Esophagus muscularis mucosa (tissue), 4 donors: ENCODE data around the gene GSTO2. TPM values are rescaled to one million over a fixed set of nuclear protein-coding genes. Genes with fewer than 3 reads are reported as not detected.
A peak's percentile ranks its signal among the peaks of the same experiment; 100 is the strongest.

ENCODE experiments used
- DNase-seq: peaks from one replicate; pipeline ENCODE4 v3.0.0-alpha.2; 2017; ENCODE audit errors: extremely low spot score
- H3K27ac ChIP-seq, 4 donors: fragments of 200-600 bp; sonication (generic); replicated peaks in 1 of 4; 1 replicate in 3 of 4; 2 replicates in 1 of 4; pipeline ENCODE4 v1.5.1; 2016 to 2019; ENCODE audit warnings: mild to moderate bottlenecking in 1 of 4
- H3K27me3 ChIP-seq, 4 donors: fragments of 200-600 bp; sonication (generic); one replicate each; pipeline versions ENCODE4 v1.5.1 to v1.6.0; 2016 to 2019
- H3K36me3 ChIP-seq, 4 donors: fragments of 200-600 bp; sonication (generic); one replicate each; pipeline ENCODE4 v1.5.1; 2016 to 2019
- H3K4me1 ChIP-seq, 4 donors: fragments of 200-600 bp; sonication (generic); one replicate each; pipeline ENCODE4 v1.5.1; 2016 to 2019
- H3K4me3 ChIP-seq, 4 donors: fragments of 200-600 bp; sonication (generic); 1 replicate in 2 of 4; 2 replicates in 2 of 4; pipeline ENCODE4 v1.5.1; 2016 to 2019; ENCODE audit warnings: mild to moderate bottlenecking in 4 of 4, moderate library complexity in 1 of 4
- H3K9me3 ChIP-seq, 4 donors: fragments of 200-600 bp; sonication (generic); 1 replicate in 3 of 4; 2 replicates in 1 of 4; pipeline ENCODE4 v1.5.1; 2016 to 2019
- EP300 ChIP-seq: sonication (generic); formaldehyde crosslinking; IDR thresholded peaks from one replicate; pipeline ENCODE4 v1.6.1; 2017; ENCODE audit warnings: antibody characterized with exemption
- POLR2A ChIP-seq: fragments of 450-650 bp; IDR thresholded peaks from one replicate; pipeline ENCODE4 v1.6.1; 2017; ENCODE audit warnings: antibody characterized with exemption, moderate library complexity, mild to moderate bottlenecking, low read depth
- POLR2AphosphoS5 ChIP-seq, 2 donors: sonication (generic); formaldehyde crosslinking; IDR thresholded peaks; one replicate each; pipeline ENCODE4 v1.6.1; 2017; ENCODE audit warnings: antibody characterized with exemption in 2 of 2
- WGBS: methylation state at CpG from one replicate; pipeline ENCODE4 v1.1.5; 2018; 5-methylcytosine and 5-hydroxymethylcytosine counted together
- intact Hi-C: fragments of 100-400 bp; cut with DNase I; formaldehyde crosslinking; loops from one replicate; pipeline ENCODE4 v1.15.1; 2023
- total RNA-seq, 4 donors: library from RNA; depleted of rRNA; stranded (reverse); fragments of >200 nt; gene quantifications; one replicate each; pipeline versions ENCODE4 v1.1.0 to v1.2.1, GENCODE V29; 2016
- TF ChIP-seq, protein P1 (sequence below), 3 experiments: fragments of 200-600 bp in 2 of 3; fragments of 450-650 bp in 1 of 3; sonication (generic) in 2 of 3; IDR thresholded peaks; one replicate each; pipeline ENCODE4 v1.5.1; 2017 to 2019; ENCODE audit warnings: antibody characterized with exemption in 3 of 3, mild to moderate bottlenecking in 2 of 3, moderate library complexity in 1 of 3

GSTO2 gene
- total RNA-seq, 4 donors from 2014 or later, result 0.42 to 0.99 (median 0.63) TPM

DNA sequence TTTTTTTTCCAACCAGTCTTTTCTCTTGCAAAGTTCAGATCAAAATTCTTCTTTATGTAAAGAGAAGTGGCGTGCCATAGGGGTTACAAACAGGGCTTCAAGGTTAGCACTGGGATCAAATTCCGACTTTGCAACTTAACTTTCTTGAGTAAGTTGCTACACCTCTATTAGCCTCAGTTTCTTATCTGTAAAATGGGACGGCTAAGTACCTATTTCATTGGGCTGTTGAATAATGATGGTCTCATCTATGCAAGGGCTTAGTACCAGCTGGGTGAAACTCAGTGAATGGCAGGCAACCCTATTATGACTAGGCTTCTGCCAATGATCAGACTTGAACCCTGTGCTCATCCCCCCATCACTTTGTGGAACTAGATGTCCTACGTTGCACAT, 35.4 kb downstream of the GSTO2 start:
- Histone ChIP-seq H3K4me1 (peaks cover 73 to 86% (median 79%) of the 10 kb centered on the region in 4 donors), H3K36me3 (peaks cover 0 to 6% (median 0%) of the 10 kb centered on the region in 4 donors), H3K27ac (peak overlapping the region; percentile 87 to 96 (median 90)), H3K27me3 (no peaks in the 10 kb centered on the region), H3K4me3 (no peak overlapping the region), H3K9me3 (no peaks in the 10 kb centered on the region)
- no peak for TF ChIP-seq EP300
- no peak for TF ChIP-seq POLR2A
- TF ChIP-seq POLR2AphosphoS5 (IDR thresholded peaks at IDR 0.05), result no peak
- TF ChIP-seq, protein P1, sequence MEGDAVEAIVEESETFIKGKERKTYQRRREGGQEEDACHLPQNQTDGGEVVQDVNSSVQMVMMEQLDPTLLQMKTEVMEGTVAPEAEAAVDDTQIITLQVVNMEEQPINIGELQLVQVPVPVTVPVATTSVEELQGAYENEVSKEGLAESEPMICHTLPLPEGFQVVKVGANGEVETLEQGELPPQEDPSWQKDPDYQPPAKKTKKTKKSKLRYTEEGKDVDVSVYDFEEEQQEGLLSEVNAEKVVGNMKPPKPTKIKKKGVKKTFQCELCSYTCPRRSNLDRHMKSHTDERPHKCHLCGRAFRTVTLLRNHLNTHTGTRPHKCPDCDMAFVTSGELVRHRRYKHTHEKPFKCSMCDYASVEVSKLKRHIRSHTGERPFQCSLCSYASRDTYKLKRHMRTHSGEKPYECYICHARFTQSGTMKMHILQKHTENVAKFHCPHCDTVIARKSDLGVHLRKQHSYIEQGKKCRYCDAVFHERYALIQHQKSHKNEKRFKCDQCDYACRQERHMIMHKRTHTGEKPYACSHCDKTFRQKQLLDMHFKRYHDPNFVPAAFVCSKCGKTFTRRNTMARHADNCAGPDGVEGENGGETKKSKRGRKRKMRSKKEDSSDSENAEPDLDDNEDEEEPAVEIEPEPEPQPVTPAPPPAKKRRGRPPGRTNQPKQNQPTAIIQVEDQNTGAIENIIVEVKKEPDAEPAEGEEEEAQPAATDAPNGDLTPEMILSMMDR (IDR thresholded peaks at IDR 0.05), result no peak
- intact Hi-C loops, result no loop called here
- WGBS, result 94% methylated on average over 4 of the region's 4 CpGs
- DNase-seq, result no peak

DNA sequence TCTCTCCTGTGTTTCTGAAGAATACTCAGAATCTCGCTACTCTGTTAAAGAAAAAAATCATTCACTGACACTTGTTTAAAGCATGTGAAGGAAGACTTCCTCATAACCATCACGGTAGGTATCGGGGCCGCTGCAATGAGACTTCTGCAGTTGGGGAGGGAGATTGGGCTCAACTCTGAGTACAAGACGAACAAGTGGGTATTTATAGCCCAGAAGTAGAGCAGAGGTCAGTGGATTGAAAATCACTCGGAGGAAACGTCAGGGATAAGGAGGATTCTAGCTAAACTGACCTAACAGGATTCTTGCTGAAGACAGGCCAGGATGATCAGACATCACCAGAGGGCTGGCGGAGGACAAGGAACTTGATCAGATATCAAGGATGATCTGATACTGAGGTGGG, 35.9 kb downstream of the GSTO2 start:
- H3K4me3 ChIP-seq, result no peak overlapping the region
- no peak for DNase-seq
- H3K27ac ChIP-seq, result peak overlapping the region; percentile 87 to 96 (median 90)
- TF ChIP-seq POLR2AphosphoS5 (IDR thresholded peaks at IDR 0.05) (peak; percentile 72 to 79), EP300 (peak; percentile 26)
- TF ChIP-seq, protein P1 (IDR thresholded peaks at IDR 0.05), result no peak
- H3K4me1 ChIP-seq, result peaks cover 73 to 86% (median 79%) of the 10 kb centered on the region in 4 donors
- no peaks in the 10 kb centered on the region for H3K9me3 ChIP-seq
- no peaks in the 10 kb centered on the region for H3K27me3 ChIP-seq
- H3K36me3 ChIP-seq, result peaks cover 0 to 6% (median 0%) of the 10 kb centered on the region in 4 donors
- intact Hi-C loops, result no loop called here
- 32% methylated on average over 8 of the region's 8 CpGs for WGBS

DNA sequence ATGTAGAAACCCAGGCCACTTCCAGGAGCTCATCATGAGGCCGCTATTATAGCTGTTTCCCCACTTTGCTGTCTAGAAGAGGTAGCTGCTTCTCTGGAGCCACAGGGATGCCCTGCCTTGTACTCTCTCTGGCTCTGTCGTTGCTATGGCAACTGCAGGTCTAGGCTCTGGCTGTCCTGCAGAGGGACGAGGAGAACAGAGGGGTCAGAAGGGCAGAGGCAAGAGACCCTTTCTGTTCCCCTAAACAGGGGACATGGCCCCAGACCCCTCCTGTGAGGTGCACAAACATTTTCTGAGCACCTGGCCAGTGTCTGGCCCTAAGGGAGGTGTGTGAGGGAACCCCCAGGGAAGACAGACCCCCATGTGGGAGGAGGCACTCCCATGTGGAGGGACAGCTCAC, 37.9 kb downstream of the GSTO2 start:
- Histone ChIP-seq H3K27ac (peak overlapping the region in 3 of 4 donors; percentile 24 to 96 (median 87)), H3K27me3 (no peaks in the 10 kb centered on the region), H3K4me1 (peaks cover 77 to 88% (median 80%) of the 10 kb centered on the region in 4 donors), H3K36me3 (peaks cover 0 to 22% (median 14%) of the 10 kb centered on the region in 4 donors), H3K4me3 (no peak overlapping the region), H3K9me3 (no peaks in the 10 kb centered on the region)
- WGBS, result 86% methylated on average over 2 of the region's 3 CpGs
- TF ChIP-seq, protein P1 (IDR thresholded peaks at IDR 0.05), result no peak
- TF ChIP-seq EP300, result no peak
- TF ChIP-seq POLR2A, result no peak
- no peak for TF ChIP-seq POLR2AphosphoS5 (IDR thresholded peaks at IDR 0.05)
- intact Hi-C loops, result no loop called here
- DNase-seq, result no peak

- Histone ChIP-seq H3K4me3 (no peak overlapping the region), H3K36me3 (peaks cover 0 to 31% (median 23%) of the 10 kb centered on the region in 4 donors), H3K27me3 (no peaks in the 10 kb centered on the region), H3K27ac (peak overlapping the region in 3 of 4 donors; percentile 24 to 96 (median 50)), H3K9me3 (no peaks in the 10 kb centered on the region), H3K4me1 (peaks cover 77 to 88% (median 83%) of the 10 kb centered on the region in 4 donors)
- intact Hi-C loops, result no loop called here
- no peak for TF ChIP-seq POLR2AphosphoS5 (IDR thresholded peaks at IDR 0.05)
- 74% methylated on average over 9 of the region's 10 CpGs for WGBS
- peak; percentile 81 for DNase-seq
Measured at GRCh38 chr10:104307576-104308438, 38.8 kb downstream of the GSTO2 start.

DNA sequence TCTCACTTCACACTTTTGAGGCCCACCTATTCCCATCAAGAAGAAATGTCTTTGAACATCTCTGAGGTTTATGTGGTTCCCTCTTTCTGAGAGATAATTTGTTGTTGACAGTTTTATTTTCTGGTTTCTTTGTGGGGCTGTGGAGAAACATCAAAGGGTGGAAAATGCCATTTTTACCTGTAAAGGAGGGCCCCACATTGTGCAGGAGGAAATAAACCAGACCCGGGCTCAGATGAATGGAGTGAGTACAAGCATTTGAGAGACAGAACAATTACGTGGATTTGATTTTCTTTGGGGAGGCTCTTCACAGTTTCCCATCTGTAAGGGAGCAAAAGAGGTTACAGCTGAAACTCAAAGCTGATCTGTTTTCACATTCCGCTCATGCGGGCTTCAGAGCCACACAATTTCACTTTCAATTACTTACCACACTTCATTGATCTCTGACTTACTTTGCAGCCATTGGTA, 39.5 kb downstream of the GSTO2 start:
- H3K4me3 ChIP-seq, result no peak overlapping the region
- TF ChIP-seq POLR2AphosphoS5 (IDR thresholded peaks at IDR 0.05) (no peak), POLR2A (no peak), EP300 (no peak)
- TF ChIP-seq, protein P1 (IDR thresholded peaks at IDR 0.05), result no peak
- WGBS, result 76% methylated on average over 4 of the region's 4 CpGs
- peaks cover 73 to 88% (median 81%) of the 10 kb centered on the region in 4 donors for H3K4me1 ChIP-seq
- H3K9me3 ChIP-seq, result no peaks in the 10 kb centered on the region
- H3K27ac ChIP-seq, result peak overlapping the region in 2 of 4 donors; percentile 50 to 96
- intact Hi-C loops, result no loop called here
- H3K36me3 ChIP-seq, result peaks cover 6 to 38% (median 30%) of the 10 kb centered on the region in 4 donors
- H3K27me3 ChIP-seq, result no peaks in the 10 kb centered on the region
- DNase-seq, result no peak
